ENCODE measurements around the gene CIPC.

Gene CIPC

DNA sequence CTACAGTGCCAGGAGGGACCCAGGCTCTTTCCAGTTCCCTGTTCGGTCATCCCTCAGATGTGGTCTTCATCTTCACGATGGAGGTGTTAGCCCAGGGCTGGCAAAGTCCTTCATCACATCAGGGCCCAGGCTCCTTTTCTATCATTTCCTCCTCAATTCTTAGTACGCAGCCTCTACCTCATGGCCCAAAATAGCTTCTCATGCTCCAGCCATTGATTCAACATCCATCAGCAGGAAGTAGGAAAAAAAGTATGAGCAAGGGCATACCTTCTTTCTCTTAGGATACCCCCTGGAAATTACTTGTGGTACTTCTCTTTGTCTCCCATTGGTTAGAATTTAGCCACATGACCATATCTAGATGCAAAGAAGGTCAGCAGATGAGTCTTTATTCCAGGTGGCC is 55.7 kb downstream of the CIPC start:
- DNase-seq (ENCODE audit: low read depth): no peak

DNA sequence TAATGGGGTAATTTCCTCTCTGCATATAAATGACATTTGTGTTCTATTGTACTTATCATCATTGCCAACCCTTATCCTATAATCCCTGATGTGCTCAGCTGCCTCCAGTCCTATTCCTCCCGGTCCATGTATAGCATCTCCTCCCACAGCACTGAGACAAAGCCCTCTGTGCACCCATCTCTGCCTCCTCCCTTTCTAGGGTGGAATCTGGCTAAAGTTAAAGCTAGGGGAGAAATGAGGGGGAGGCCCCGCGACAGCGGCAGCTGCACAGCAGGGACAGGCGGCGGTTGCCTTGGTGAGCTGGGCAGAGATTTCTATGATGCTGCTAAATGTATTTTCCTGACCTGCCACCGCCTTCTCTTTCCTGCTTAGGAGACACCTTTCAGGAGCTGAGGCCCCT is 56.4 kb downstream of the CIPC start:
- no peak for DNase-seq (ENCODE audit: low read depth)

DNA sequence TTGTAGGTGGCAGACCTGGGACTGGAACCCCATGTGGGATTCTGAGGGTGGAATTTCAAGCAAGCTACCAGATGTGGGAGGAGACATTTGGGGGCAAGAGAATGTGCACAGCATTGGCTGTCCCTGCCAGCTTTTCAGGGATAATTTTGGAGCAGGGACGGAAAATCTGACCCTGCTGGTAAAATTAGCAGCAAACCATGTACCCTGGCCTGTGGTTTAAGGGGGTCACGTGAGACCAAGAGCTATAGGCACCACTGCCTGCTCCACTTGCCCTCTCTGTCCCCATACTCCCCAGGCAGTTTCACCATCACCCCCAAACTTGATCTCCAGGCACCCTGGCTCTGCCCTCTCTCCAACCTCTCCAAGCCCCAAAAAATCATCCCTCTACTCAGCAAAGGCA is 57.0 kb downstream of the CIPC start:
- no peak for DNase-seq (ENCODE audit: low read depth)

DNA sequence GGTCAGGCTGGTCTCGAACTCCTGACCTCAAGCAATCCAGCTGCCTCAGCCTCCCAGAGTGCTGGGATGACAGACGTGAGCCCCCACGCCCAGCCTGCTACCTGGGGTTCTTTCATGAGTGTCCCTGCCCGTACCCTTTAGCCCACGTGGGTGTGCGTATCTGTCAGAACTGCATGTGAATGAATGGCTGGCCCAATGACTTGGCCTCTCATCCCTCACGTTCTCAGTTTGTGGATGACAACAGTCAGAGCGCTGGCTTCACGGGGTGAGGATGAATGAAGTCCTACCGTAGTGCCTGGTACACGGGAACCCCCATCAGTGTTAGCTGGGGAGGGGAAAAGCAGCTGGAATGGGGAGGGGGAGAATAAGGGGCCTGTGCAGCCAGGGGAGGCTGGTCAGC is 59.7 kb downstream of the CIPC start:
- DNase-seq (ENCODE audit: low read depth): no peak

DNA sequence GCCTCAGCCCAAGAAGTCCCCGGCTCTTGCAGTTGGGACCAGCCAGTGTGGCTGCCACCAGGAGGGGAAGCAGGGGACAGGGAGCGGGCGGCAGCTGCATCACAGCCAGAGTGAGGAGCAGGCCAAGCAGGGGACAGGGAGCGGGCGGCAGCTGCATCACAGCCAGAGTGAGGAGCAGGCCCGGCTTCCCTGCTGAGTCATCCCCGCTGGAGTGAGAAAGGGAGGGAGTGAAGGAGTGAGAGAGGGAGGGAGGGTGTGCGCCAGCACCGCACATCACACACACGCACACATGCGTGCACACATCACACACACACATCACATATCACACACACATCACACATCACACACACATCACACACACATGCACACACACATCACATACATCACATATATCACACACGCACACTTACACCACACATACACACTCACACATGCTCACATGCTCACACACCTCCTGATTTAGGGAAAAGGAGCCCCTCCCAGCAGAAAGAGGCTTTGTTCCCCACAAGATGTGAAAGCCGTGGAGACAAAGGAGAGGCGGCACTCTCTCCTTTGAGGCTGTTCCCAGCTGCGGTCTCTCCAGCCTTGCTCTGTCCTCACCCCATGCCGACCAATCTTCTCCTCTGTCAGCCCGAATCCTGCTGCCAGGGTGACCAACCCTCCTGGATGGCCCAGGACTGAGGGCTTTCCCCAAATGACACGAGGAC is 60.3 kb downstream of the CIPC start:
- DNase-seq (ENCODE audit: low read depth): peak; percentile 12

DNA sequence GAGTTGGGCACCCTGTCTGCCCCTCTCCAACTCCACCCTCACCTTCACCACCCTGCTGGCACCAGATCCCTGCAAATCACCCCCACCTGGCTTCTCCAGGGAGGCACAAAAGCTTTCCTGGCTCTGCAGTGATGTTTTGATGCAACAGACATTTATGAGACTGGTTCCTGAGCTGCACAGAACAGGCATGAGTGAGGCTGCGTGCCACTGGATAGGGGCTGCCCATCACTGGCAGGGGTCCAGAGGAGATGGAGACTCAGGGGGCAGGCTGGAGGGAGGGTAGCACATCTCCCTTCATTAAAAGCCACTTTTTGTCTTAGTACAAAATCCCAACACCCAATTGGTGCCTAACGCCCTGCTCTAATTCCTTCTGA is 60.8 kb downstream of the CIPC start:
- no peak for DNase-seq (ENCODE audit: low read depth)

DNA sequence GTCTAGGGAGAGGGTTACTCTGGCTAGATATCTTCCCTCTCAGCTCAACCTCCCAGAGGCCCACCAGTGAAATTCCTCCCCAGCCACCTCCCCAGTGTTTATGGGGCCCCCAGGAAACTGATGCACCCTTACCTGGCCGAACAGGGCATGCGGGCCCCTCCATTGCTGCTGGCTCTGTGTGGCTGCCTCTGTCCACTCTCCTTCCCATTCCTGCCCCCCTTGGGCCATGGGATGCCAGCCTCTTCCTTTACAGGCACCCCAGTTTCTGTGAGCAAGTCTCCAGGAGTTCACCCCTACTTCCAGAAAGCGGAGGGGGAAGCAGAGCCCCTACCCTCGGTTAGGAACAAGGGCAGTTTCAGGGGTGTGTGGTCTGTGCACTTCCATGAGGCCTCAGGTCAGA is 63.0 kb downstream of the CIPC start:
- no peak for DNase-seq (ENCODE audit: low read depth)
